Measurements from ENCODE around the gene AHNAK. TPM values are rescaled to one million over a fixed set of nuclear protein-coding genes. Genes with fewer than 3 reads are reported as not detected.

The AHNAK gene
- total RNA-seq, 4 donors from 2014 or later: 1,345 to 1,611 (median 1,532) TPM

DNA sequence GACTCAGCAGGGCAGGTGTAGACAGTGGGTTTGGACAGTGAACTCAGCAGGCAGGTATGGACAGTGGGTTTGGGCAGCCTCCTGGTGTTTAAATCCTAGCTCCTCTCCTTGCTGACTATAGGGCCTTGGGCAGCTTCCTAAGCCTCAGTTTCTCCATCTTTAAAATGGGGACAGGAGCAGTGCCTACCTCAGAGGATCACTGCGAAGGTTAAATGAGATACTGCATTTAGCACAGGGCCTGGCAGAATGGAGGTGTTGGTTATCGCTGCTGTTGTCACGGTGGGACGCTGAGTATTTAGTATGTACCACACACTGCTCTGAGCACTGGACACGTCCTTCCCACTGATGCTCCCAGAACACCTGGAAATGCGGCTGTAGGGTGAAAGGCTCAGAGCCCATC is 142.2 kb downstream of the AHNAK start:
- TF ChIP-seq, protein P1, sequence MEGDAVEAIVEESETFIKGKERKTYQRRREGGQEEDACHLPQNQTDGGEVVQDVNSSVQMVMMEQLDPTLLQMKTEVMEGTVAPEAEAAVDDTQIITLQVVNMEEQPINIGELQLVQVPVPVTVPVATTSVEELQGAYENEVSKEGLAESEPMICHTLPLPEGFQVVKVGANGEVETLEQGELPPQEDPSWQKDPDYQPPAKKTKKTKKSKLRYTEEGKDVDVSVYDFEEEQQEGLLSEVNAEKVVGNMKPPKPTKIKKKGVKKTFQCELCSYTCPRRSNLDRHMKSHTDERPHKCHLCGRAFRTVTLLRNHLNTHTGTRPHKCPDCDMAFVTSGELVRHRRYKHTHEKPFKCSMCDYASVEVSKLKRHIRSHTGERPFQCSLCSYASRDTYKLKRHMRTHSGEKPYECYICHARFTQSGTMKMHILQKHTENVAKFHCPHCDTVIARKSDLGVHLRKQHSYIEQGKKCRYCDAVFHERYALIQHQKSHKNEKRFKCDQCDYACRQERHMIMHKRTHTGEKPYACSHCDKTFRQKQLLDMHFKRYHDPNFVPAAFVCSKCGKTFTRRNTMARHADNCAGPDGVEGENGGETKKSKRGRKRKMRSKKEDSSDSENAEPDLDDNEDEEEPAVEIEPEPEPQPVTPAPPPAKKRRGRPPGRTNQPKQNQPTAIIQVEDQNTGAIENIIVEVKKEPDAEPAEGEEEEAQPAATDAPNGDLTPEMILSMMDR (IDR thresholded peaks at IDR 0.05): no peak
- no peak for TF ChIP-seq POLR2A (IDR thresholded peaks at IDR 0.05)
- no peak for DNase-seq (ENCODE audit: low spot score in 2 of 2)
- 92 to 97% methylated on average over 6 of the region's 6 CpGs for WGBS, 2 donors
- intact Hi-C loops (cut with DNase I; ENCODE audit: low total_unique reads): no loop called here
- no peak overlapping the region for H3K4me3 ChIP-seq (ENCODE audit: low read depth, poor library complexity, severe bottlenecking)

DNA sequence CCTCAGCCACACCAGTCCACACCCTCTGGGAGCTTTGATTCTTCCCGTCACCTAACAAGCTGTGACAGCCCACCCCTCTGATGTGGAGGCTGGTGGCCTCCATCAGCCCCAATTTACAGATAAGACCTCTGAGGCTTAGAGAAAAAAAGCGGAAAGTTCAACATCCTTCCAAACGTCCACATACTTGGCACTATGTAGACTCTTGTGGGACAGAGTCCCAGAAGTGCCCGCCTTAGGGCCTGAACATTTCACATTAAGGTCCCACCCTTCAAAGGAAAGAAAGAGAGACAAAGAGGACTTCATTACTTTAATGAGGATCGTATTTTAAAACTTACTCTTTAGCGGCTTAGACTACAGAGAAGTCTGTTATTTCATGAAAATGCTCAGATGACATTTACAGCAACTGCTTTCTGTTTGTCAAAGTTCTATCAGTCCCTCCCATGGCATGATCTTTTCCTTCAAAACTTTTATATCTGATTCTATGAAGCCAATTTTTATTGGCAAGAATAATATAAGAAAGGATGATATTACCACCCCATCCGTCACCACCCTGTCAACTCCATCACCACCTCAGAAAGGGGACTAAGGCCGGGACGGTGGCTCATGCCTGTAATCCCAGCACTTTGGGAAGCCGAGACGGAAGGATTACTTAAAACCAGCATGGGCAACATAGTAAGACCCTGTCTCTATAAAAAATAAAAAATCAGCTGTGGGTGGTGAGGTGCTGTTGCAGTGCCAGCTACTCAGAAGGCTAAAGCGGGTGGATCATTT is 143.5 kb downstream of the AHNAK start:
- H3K4me3 ChIP-seq (ENCODE audit: low read depth, poor library complexity, severe bottlenecking): no peak overlapping the region
- intact Hi-C loops (cut with DNase I; ENCODE audit: low total_unique reads): no loop called here
- no peak for TF ChIP-seq POLR2A (IDR thresholded peaks at IDR 0.05)
- TF ChIP-seq, protein P1 (IDR thresholded peaks at IDR 0.05): no peak
- DNase-seq (ENCODE audit: low spot score in 2 of 2): no peak
- WGBS, 2 donors: 22 to 33% methylated on average over 12 of the region's 12 CpGs

DNA sequence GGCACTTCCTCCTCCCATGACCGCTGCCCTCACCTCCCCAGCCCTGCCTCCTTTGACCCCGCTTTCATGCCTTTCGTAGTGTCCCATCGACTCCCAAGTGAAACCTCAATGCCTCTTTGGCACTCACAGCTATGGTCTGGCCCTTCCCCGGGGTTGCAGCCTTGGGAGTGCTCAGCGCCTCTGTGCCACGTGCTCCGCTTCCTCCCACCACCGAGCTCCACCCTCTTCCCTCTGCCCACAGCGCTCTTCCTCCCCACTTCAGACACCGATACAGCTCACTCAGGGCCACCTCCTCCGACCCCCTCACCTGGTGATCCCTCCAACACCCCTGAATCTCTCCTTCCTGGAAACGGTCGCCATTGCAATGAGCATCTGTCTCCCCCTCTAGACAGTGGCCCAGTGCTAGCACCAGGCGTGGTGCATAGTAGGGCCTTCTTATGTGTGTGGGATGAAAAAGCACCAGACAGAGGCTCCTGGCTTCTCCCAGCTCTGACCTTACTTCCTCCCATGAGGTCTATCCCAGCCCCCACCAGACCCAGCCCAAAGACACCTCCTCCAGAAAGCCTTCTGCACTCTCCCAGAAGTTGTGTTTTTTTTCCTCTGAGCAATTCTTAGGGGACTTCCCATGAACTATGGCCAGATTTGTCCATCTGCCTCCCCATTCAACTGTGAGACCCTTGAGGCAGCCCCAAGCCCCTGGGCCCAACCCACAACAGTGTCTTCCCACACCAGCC is 144.2 kb downstream of the AHNAK start:
- intact Hi-C loops (cut with DNase I; ENCODE audit: low total_unique reads): no loop called here
- H3K4me3 ChIP-seq (ENCODE audit: low read depth, poor library complexity, severe bottlenecking): no peak overlapping the region
- peak in 1 of 2 donors; percentile 95 for DNase-seq (ENCODE audit: low spot score in 2 of 2)
- 15 to 23% methylated on average over 15 of the region's 15 CpGs for WGBS, 2 donors
- no peak for TF ChIP-seq POLR2A (IDR thresholded peaks at IDR 0.05)
- TF ChIP-seq, protein P1 (IDR thresholded peaks at IDR 0.05): no peak

DNA sequence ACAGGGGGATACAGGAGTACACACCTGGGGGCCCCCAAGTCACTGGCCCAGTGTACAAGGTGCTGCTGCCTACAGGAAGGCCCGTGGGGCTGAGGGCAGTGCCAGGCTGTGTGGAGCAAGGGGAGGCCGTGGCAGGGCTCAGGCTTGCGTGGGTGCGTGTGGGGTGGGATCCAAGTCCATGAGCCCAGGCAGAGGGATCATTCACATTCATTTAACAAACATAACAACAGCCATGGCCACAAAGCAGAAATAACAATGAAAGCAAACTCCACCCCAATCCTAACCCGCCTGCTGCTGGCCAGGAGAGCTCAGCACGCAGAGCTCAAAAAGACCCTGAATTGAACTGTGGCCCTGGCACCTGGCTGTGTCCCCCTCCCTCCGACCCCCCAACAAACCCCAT is 144.8 kb downstream of the AHNAK start:
- no peak for DNase-seq (ENCODE audit: low spot score in 2 of 2)
- H3K4me3 ChIP-seq (ENCODE audit: low read depth, poor library complexity, severe bottlenecking): no peak overlapping the region
- intact Hi-C loops (cut with DNase I; ENCODE audit: low total_unique reads): no loop called here
- no peak for TF ChIP-seq POLR2A (IDR thresholded peaks at IDR 0.05)
- TF ChIP-seq, protein P1 (IDR thresholded peaks at IDR 0.05): no peak
- 26 to 27% methylated on average over 6 to 7 of the region's 7 CpGs for WGBS, 2 donors

DNA sequence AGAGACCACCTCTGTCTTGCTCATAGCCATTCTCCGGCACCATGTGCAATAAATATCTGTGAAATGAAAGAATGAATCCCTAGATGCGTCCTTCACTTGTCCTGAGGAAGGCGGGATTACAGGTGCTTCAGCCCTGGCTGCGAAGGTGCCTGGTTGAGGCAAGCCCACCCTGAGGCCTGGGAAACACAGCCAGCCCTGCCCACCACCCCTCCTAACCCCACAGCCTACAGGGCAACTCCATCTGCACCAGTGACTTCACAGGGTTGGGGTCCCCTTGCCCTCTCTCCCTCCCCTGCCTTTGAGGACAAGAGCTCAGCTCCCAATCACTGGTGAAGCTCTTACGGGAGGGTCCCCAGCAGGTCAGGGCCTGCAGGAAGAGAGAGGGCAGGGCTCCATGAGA is 145.2 kb downstream of the AHNAK start:
- DNase-seq (ENCODE audit: low spot score in 2 of 2): no peak
- intact Hi-C loops (cut with DNase I; ENCODE audit: low total_unique reads): no loop called here
- 54 to 74% methylated on average over 2 to 5 of the region's 5 CpGs for WGBS, 2 donors
- no peak for TF ChIP-seq POLR2A (IDR thresholded peaks at IDR 0.05)
- TF ChIP-seq, protein P1 (IDR thresholded peaks at IDR 0.05): no peak
- no peak overlapping the region for H3K4me3 ChIP-seq (ENCODE audit: low read depth, poor library complexity, severe bottlenecking)

Measured in lower leg skin (tissue), 4 donors.